Activated CD8-positive, alpha-beta memory T cell treated with anti-CD3 and anti-CD28 coated beads, Interleukin-2, amount 50 U/mL, for 24 hours (primary cell): ENCODE data around the gene IQUB.
"Not testable (repeated sequence)": the region's sequence is repeated elsewhere in the genome, so short reads cannot be mapped to it uniquely, and the experiment has no call there.

Experiments
- DNase-seq: peaks from one replicate; pipeline ENCODE4 v3.0.0-alpha.2; 2020; ENCODE audit errors: extremely low read depth

The IQUB gene

GRCh38 chr7:123539871-123540270 lies 5.5 kb upstream of the IQUB start:
- no peak for DNase-seq

- DNase-seq, result no peak
Observed at GRCh38 chr7:123538897-123539296, 4.5 kb upstream of the IQUB start.

GRCh38 chr7:123538189-123538714 lies 3.9 kb upstream of the IQUB start:
- DNase-seq, result no peak

GRCh38 chr7:123537026-123537642 lies 2.7 kb upstream of the IQUB start:
- DNase-seq, result no peak

- DNase-seq, result no peak
Observed at GRCh38 chr7:123535517-123535916, 1.1 kb upstream of the IQUB start.

- DNase-seq, result no peak
Observed at GRCh38 chr7:123533929-123534382, 439 bp downstream of the IQUB start.

- DNase-seq, result no peak
Observed at GRCh38 chr7:123533553-123533917, 860 bp downstream of the IQUB start.

- not testable (repeated sequence) for DNase-seq
Observed at GRCh38 chr7:123532788-123533552, 1.4 kb downstream of the IQUB start.

- not testable (repeated sequence) for DNase-seq
Observed at GRCh38 chr7:123532343-123532742, 2.1 kb downstream of the IQUB start.

GRCh38 chr7:123530035-123530591 lies 4.3 kb downstream of the IQUB start:
- DNase-seq, result not testable (repeated sequence)

GRCh38 chr7:123528265-123528664 lies 6.1 kb downstream of the IQUB start:
- DNase-seq, result no peak

- not testable (repeated sequence) for DNase-seq
Observed at GRCh38 chr7:123527712-123528225, 6.6 kb downstream of the IQUB start.

- not testable (repeated sequence) for DNase-seq
Observed at GRCh38 chr7:123526533-123526932, 7.9 kb downstream of the IQUB start.

GRCh38 chr7:123522066-123522465 lies 12.3 kb downstream of the IQUB start:
- DNase-seq, result no peak

- no peak for DNase-seq
Observed at GRCh38 chr7:123505221-123505620, 29.2 kb downstream of the IQUB start.

- no peak for DNase-seq
Observed at GRCh38 chr7:123502201-123502600, 32.2 kb downstream of the IQUB start.

- no peak for DNase-seq
Observed at GRCh38 chr7:123500878-123501489, 33.4 kb downstream of the IQUB start.

- no peak for DNase-seq
Observed at GRCh38 chr7:123499211-123499970, 35.0 kb downstream of the IQUB start.

GRCh38 chr7:123498601-123499000 lies 35.8 kb downstream of the IQUB start:
- DNase-seq, result no peak

- DNase-seq, result no peak
Observed at GRCh38 chr7:123498031-123498430, 36.4 kb downstream of the IQUB start.

- DNase-seq, result no peak
Observed at GRCh38 chr7:123494193-123494796, 40.1 kb downstream of the IQUB start.
